Esophagus muscularis mucosa (tissue), 4 donors: ENCODE measurements around the gene GLG1. TPM values are rescaled to one million over a fixed set of nuclear protein-coding genes. Genes with fewer than 3 reads are reported as not detected.

ENCODE experiments used
- DNase-seq: peaks from one replicate; pipeline ENCODE4 v3.0.0-alpha.2; 2017; ENCODE audit errors: extremely low spot score
- H3K27ac ChIP-seq, 4 donors: fragments of 200-600 bp; sonication (generic); replicated peaks in 1 of 4; 1 replicate in 3 of 4; 2 replicates in 1 of 4; pipeline ENCODE4 v1.5.1; 2016 to 2019; ENCODE audit warnings: mild to moderate bottlenecking in 1 of 4
- H3K27me3 ChIP-seq, 4 donors: fragments of 200-600 bp; sonication (generic); one replicate each; pipeline versions ENCODE4 v1.5.1 to v1.6.0; 2016 to 2019
- H3K36me3 ChIP-seq, 4 donors: fragments of 200-600 bp; sonication (generic); one replicate each; pipeline ENCODE4 v1.5.1; 2016 to 2019
- H3K4me1 ChIP-seq, 4 donors: fragments of 200-600 bp; sonication (generic); one replicate each; pipeline ENCODE4 v1.5.1; 2016 to 2019
- H3K4me3 ChIP-seq, 4 donors: fragments of 200-600 bp; sonication (generic); 1 replicate in 2 of 4; 2 replicates in 2 of 4; pipeline ENCODE4 v1.5.1; 2016 to 2019; ENCODE audit warnings: mild to moderate bottlenecking in 4 of 4, moderate library complexity in 1 of 4
- H3K9me3 ChIP-seq, 4 donors: fragments of 200-600 bp; sonication (generic); 1 replicate in 3 of 4; 2 replicates in 1 of 4; pipeline ENCODE4 v1.5.1; 2016 to 2019
- CTCF ChIP-seq, 3 experiments: fragments of 200-600 bp in 2 of 3; fragments of 450-650 bp in 1 of 3; sonication (generic) in 2 of 3; IDR thresholded peaks; one replicate each; pipeline ENCODE4 v1.5.1; 2017 to 2019; ENCODE audit warnings: antibody characterized with exemption in 3 of 3, mild to moderate bottlenecking in 2 of 3, moderate library complexity in 1 of 3
- EP300 ChIP-seq: sonication (generic); formaldehyde crosslinking; IDR thresholded peaks from one replicate; pipeline ENCODE4 v1.6.1; 2017; ENCODE audit warnings: antibody characterized with exemption
- POLR2A ChIP-seq: fragments of 450-650 bp; IDR thresholded peaks from one replicate; pipeline ENCODE4 v1.6.1; 2017; ENCODE audit warnings: antibody characterized with exemption, moderate library complexity, mild to moderate bottlenecking, low read depth
- POLR2AphosphoS5 ChIP-seq, 2 donors: sonication (generic); formaldehyde crosslinking; IDR thresholded peaks; one replicate each; pipeline ENCODE4 v1.6.1; 2017; ENCODE audit warnings: antibody characterized with exemption in 2 of 2
- WGBS: methylation state at CpG from one replicate; pipeline ENCODE4 v1.1.5; 2018; 5-methylcytosine and 5-hydroxymethylcytosine counted together
- intact Hi-C: fragments of 100-400 bp; cut with DNase I; formaldehyde crosslinking; loops from one replicate; pipeline ENCODE4 v1.15.1; 2023
- total RNA-seq, 4 donors: library from RNA; depleted of rRNA; stranded (reverse); fragments of >200 nt; gene quantifications; one replicate each; pipeline versions ENCODE4 v1.1.0 to v1.2.1, GENCODE V29; 2016

The GLG1 gene
- total RNA-seq, 4 donors from 2014 or later, result 92.8 to 128 (median 121) TPM

DNA sequence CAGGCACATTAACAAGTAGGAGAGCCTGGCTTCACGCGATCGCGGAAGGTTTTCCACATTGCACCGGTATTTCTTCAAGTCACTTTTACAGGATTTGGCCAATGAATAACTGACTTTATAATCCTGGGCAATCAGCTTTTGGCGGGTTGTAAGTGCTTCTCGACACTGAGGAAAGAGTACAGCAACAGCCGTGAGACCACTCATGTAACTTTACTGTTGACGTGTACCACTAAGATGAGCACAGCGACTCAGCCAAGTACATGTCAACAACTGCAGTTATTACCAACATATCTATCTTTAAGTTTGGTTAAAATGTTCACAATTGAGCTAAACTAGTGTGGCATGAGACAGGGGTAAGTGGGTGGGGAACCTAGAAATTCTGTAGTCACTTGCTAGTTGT is 113.9 kb downstream of the GLG1 start:
- 99% methylated on average over 9 of the region's 10 CpGs for WGBS
- intact Hi-C loops, result no loop called here
- Histone ChIP-seq H3K4me3 (no peak overlapping the region), H3K36me3 (peaks cover 41 to 83% (median 70%) of the 10 kb centered on the region in 4 donors), H3K9me3 (no peaks in the 10 kb centered on the region), H3K27me3 (no peaks in the 10 kb centered on the region), H3K27ac (no peak overlapping the region), H3K4me1 (no peaks in the 10 kb centered on the region)
- TF ChIP-seq EP300 (no peak), POLR2A (no peak), POLR2AphosphoS5 (IDR thresholded peaks at IDR 0.05) (no peak), CTCF (IDR thresholded peaks at IDR 0.05) (no peak)
- DNase-seq, result no peak

DNA sequence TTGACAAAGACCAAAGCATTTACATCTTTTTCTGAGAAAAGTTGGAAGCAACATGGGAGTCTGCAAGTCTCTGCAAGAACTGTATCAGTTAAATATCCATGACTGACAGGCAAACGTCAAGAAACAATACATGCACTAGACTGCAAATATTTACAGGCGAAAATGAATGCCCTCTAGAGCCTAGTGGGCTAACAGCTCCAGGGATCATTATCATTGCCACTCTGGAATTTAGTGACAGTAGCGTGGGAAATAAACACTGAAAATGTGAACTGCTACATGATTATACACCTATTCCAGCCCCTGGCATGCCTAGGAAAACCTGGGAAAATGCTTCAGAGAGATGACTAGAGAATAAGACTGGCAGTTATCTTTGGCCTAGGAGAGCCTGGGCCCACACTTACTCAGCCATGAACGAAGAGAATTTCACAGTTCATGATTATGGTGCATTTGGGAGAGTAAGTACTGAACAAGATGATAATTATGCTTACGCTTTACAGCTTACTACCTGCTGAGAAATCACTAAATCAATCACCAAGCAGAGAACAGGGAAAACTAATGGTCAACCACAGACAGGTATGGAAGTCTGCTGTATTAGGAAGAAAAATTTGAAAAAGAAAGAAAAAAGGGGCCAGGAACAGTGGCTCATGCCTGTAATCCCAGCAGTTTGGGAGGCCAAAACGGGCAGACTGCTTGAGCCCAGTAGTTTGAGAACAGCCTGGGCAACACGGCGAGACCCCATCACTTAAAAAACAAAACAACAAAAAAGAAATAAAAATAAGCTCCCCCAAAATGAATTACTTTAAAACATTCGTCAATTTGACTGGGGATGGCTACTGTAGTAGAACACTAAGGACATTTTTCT is 119.0 kb downstream of the GLG1 start:
- Histone ChIP-seq H3K4me1 (no peaks in the 10 kb centered on the region), H3K4me3 (no peak overlapping the region), H3K36me3 (peaks cover 40 to 90% (median 74%) of the 10 kb centered on the region in 4 donors), H3K27me3 (no peaks in the 10 kb centered on the region), H3K27ac (no peak overlapping the region), H3K9me3 (no peaks in the 10 kb centered on the region)
- 97% methylated on average over 9 of the region's 9 CpGs for WGBS
- no peak for DNase-seq
- intact Hi-C loops, result loop anchor here (10.0 kb wide), 1 partner anchor 137 kb away; no protein-coding TSS in a partner anchor
- TF ChIP-seq EP300, result no peak
- TF ChIP-seq POLR2AphosphoS5 (IDR thresholded peaks at IDR 0.05), result no peak
- TF ChIP-seq CTCF (IDR thresholded peaks at IDR 0.05), result no peak
- TF ChIP-seq POLR2A, result no peak

- Histone ChIP-seq H3K36me3 (peaks cover 34 to 92% (median 62%) of the 10 kb centered on the region in 4 donors), H3K4me3 (no peak overlapping the region), H3K27ac (no peak overlapping the region), H3K9me3 (no peaks in the 10 kb centered on the region), H3K27me3 (no peaks in the 10 kb centered on the region), H3K4me1 (no peaks in the 10 kb centered on the region)
- no peak for TF ChIP-seq CTCF (IDR thresholded peaks at IDR 0.05)
- TF ChIP-seq POLR2AphosphoS5 (IDR thresholded peaks at IDR 0.05), result no peak
- no peak for TF ChIP-seq EP300
- no peak for TF ChIP-seq POLR2A
- intact Hi-C loops, result loop anchor here (10.0 kb wide), 1 partner anchor 139 kb away; no protein-coding TSS in a partner anchor
- 78% methylated on average over 1 of the region's 1 CpG for WGBS
- no peak for DNase-seq
Observed at GRCh38 chr16:74485916-74486315, 121.0 kb downstream of the GLG1 start.

- Histone ChIP-seq H3K9me3 (no peaks in the 10 kb centered on the region), H3K4me1 (peaks cover 0 to 16% (median 12%) of the 10 kb centered on the region in 4 donors), H3K27me3 (no peaks in the 10 kb centered on the region), H3K27ac (peak overlapping the region in 3 of 4 donors; percentile 6 to 16 (median 14)), H3K36me3 (peaks cover 30 to 76% (median 63%) of the 10 kb centered on the region in 4 donors), H3K4me3 (no peak overlapping the region)
- WGBS, result 57% methylated on average over 12 of the region's 12 CpGs
- DNase-seq, result no peak
- intact Hi-C loops, result loop anchor here (10.0 kb wide), 1 partner anchor 144 kb away; no protein-coding TSS in a partner anchor
- TF ChIP-seq POLR2A (no peak), EP300 (no peak), POLR2AphosphoS5 (IDR thresholded peaks at IDR 0.05) (no peak)
Observed at GRCh38 chr16:74480150-74481029, 126.5 kb downstream of the GLG1 start.
